Gastroesophageal sphincter (tissue), 4 donors: ENCODE data around the gene CLSTN3. TPM values are rescaled to one million over a fixed set of nuclear protein-coding genes. Genes with fewer than 3 reads are reported as not detected.

ENCODE experiments used
- ATAC-seq: fragments of 150-250 bp; one replicate; pipeline ENCODE4 v1.9.1; 2016; ENCODE audit warnings: mild to moderate bottlenecking, moderate library complexity
- H3K27ac ChIP-seq, 4 donors: fragments of 200-600 bp; sonication (generic) in 3 of 4; 1 replicate in 3 of 4; 2 replicates in 1 of 4; pipeline ENCODE4 v1.5.1; 2016 to 2019
- H3K27me3 ChIP-seq: fragments of 200-600 bp; sonication (generic); one replicate; pipeline ENCODE4 v1.5.1; 2019
- H3K36me3 ChIP-seq, 2 donors: fragments of 200-600 bp; sonication (generic); one replicate each; pipeline ENCODE4 v1.5.1; 2019; ENCODE audit warnings: control low read depth in 1 of 2
- H3K4me1 ChIP-seq, 3 donors: fragments of 200-600 bp; sonication (generic); 1 replicate in 2 of 3; 2 replicates in 1 of 3; pipeline ENCODE4 v1.5.1; 2016 to 2019; ENCODE audit warnings: control low read depth in 2 of 3
- H3K4me3 ChIP-seq, 2 donors: fragments of 200-600 bp; sonication (generic); one replicate each; pipeline ENCODE4 v1.5.1; 2019; ENCODE audit warnings: mild to moderate bottlenecking in 1 of 2, moderate library complexity in 1 of 2
- H3K9me3 ChIP-seq, 3 donors: fragments of 200-600 bp; sonication (generic); one replicate each; pipeline ENCODE4 v1.5.1; 2017 to 2019; ENCODE audit warnings: control low read depth in 2 of 3
- EP300 ChIP-seq: sonication (generic); formaldehyde crosslinking; IDR thresholded peaks from one replicate; pipeline ENCODE4 v1.6.1; 2017; ENCODE audit warnings: antibody characterized with exemption, mild to moderate bottlenecking
- POLR2A ChIP-seq, 2 donors: fragments of 450-650 bp; IDR thresholded peaks; one replicate each; pipeline ENCODE4 v1.6.1; 2017; ENCODE audit warnings: antibody characterized with exemption in 2 of 2, mild to moderate bottlenecking in 2 of 2, moderate library complexity in 1 of 2
- POLR2AphosphoS5 ChIP-seq: sonication (generic); formaldehyde crosslinking; IDR thresholded peaks from one replicate; pipeline ENCODE4 v1.6.1; 2017; ENCODE audit warnings: antibody characterized with exemption
- WGBS, 2 donors: methylation state at CpG; one replicate each; pipeline ENCODE4 v1.1.5; 2018; ENCODE audit warnings: low coverage in 1 of 2; 5-methylcytosine and 5-hydroxymethylcytosine counted together
- total RNA-seq, 4 donors: library from RNA; depleted of rRNA; stranded (reverse); fragments of >200 nt; gene quantifications; one replicate each; pipeline ENCODE4 v1.1.0, GENCODE V29; 2016
- TF ChIP-seq, protein P1 (sequence below), 4 experiments: fragments of 200-600 bp in 2 of 4; fragments of 450-650 bp in 2 of 4; sonication (generic) in 1 of 4; IDR thresholded peaks; one replicate each; pipeline ENCODE4 v1.5.1; 2017 to 2019; ENCODE audit warnings: antibody characterized with exemption in 4 of 4, mild to moderate bottlenecking in 2 of 4, moderate library complexity in 2 of 4

CLSTN3 gene
- total RNA-seq, 4 donors from 2014 or later: 13.9 to 34.3 (median 17.4) TPM

DNA sequence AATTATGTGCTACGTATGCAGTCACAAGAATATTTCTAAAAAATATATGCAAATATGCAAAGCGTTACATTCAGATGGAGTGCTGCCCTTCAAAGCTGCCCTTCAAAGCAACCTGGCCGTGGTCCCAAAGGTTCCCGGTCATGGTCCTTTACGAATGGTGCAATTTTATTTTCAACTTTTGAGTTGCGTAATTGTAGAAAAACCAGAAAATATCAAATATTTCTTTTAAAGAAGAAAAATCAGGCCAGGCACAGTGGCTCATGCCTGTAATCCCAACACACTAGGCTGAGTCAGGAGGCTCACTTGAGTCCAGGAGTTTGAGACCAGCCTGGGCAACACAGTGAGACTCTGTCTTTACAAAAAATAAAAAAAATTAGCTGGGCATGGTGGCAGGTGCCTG, 21.4 kb downstream of the CLSTN3 start:
- ATAC-seq: no peak
- no peaks in the 10 kb centered on the region for H3K4me1 ChIP-seq
- no peaks in the 10 kb centered on the region for H3K27me3 ChIP-seq
- H3K9me3 ChIP-seq: no peaks in the 10 kb centered on the region
- H3K4me3 ChIP-seq: no peak overlapping the region
- peaks cover 0 to 94% of the 10 kb centered on the region in 2 donors for H3K36me3 ChIP-seq
- 92 to 96% methylated on average over 6 of the region's 6 CpGs for WGBS, 2 donors
- no peak overlapping the region for H3K27ac ChIP-seq
- TF ChIP-seq POLR2AphosphoS5: no peak
- TF ChIP-seq, protein P1, sequence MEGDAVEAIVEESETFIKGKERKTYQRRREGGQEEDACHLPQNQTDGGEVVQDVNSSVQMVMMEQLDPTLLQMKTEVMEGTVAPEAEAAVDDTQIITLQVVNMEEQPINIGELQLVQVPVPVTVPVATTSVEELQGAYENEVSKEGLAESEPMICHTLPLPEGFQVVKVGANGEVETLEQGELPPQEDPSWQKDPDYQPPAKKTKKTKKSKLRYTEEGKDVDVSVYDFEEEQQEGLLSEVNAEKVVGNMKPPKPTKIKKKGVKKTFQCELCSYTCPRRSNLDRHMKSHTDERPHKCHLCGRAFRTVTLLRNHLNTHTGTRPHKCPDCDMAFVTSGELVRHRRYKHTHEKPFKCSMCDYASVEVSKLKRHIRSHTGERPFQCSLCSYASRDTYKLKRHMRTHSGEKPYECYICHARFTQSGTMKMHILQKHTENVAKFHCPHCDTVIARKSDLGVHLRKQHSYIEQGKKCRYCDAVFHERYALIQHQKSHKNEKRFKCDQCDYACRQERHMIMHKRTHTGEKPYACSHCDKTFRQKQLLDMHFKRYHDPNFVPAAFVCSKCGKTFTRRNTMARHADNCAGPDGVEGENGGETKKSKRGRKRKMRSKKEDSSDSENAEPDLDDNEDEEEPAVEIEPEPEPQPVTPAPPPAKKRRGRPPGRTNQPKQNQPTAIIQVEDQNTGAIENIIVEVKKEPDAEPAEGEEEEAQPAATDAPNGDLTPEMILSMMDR (IDR thresholded peaks at IDR 0.05): no peak
- no peak for TF ChIP-seq POLR2A (IDR thresholded peaks at IDR 0.05)

DNA sequence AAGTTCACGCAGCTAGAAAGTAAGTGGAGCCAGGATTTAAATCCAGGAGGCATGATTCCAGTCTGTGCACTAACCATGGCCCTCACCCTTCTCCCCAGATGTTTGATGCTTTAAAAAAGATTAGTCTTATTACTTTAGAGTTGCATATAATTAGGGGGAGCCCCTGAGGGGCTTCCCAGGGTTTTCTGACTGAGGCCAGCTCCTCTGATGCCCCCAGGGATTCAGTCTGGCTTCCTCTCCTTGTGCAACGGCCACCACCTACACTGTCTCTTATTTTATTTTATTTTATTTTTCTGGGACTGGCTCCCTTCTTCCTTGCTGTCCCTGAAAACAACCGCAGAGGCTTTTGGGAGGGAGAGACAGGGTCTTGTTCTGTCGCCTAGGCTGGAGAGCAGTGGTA, 22.6 kb downstream of the CLSTN3 start:
- Histone ChIP-seq H3K9me3 (no peaks in the 10 kb centered on the region), H3K27ac (no peak overlapping the region), H3K27me3 (no peaks in the 10 kb centered on the region), H3K4me1 (no peaks in the 10 kb centered on the region), H3K4me3 (no peak overlapping the region), H3K36me3 (peaks cover 0 to 99% of the 10 kb centered on the region in 2 donors)
- 67 to 77% methylated on average over 3 to 4 of the region's 4 CpGs for WGBS, 2 donors
- TF ChIP-seq EP300 (no peak), POLR2A (IDR thresholded peaks at IDR 0.05) (no peak), POLR2AphosphoS5 (no peak)
- TF ChIP-seq, protein P1 (IDR thresholded peaks at IDR 0.05): no peak
- ATAC-seq: no peak

DNA sequence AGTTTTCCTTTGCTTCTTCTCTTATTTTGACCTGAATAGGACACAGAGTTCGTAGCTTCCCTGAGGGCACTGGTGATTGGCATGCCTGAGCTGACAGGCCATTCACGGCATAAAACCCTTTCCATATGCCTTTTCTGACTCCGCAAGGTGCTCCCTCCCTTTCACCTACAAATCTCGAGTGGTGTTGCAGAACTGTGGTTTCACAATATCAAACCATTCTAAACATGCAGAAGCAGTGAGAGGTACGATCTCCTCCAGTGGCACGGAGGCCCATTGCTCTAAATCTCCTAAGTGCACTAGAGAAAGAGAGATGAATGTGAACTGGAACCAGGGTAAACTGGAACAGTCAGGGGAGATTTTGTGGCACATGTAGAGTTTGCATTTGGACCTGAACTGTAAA, 23.9 kb downstream of the CLSTN3 start:
- Histone ChIP-seq H3K36me3 (peaks cover 0 to 94% of the 10 kb centered on the region in 2 donors), H3K4me3 (no peak overlapping the region), H3K4me1 (no peaks in the 10 kb centered on the region), H3K27me3 (no peaks in the 10 kb centered on the region), H3K9me3 (no peaks in the 10 kb centered on the region), H3K27ac (no peak overlapping the region)
- WGBS, 2 donors: 69 to 80% methylated on average over 1 to 3 of the region's 6 CpGs
- TF ChIP-seq, protein P1 (IDR thresholded peaks at IDR 0.05): no peak
- TF ChIP-seq POLR2A (IDR thresholded peaks at IDR 0.05) (no peak), POLR2AphosphoS5 (no peak), EP300 (no peak)
- no peak for ATAC-seq

DNA sequence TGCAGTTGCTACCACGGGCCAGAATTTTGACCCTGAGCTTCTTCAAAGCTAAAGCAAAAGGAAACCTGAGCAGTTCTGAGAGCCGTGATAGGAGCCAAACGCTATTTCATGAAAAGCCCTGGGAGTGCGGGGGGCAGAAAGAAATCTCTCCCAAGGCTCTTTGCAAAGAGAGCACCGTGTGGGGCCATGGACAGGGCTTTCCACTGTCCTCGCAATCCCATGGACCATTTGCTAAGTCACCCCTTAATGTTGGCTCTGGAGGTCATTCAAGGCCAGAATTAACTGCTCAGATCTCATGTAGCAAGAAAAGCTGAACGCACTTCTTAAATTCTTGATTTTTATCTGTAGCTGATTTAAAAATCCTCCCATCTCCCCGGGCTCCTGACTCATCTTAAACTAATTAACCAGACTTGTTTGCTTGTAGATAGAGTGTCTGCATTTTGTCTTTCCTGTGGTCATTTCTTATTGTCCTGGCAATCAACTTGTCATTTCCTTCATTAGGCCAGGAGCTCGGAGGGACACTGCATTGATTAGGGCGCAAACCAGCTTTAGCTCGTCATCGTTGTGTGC, 24.8 kb downstream of the CLSTN3 start:
- Histone ChIP-seq H3K4me3 (no peak overlapping the region), H3K27ac (no peak overlapping the region), H3K4me1 (no peaks in the 10 kb centered on the region), H3K36me3 (peaks cover 0 to 84% of the 10 kb centered on the region in 2 donors), H3K9me3 (no peaks in the 10 kb centered on the region), H3K27me3 (no peaks in the 10 kb centered on the region)
- no peak for TF ChIP-seq POLR2A (IDR thresholded peaks at IDR 0.05)
- no peak for ATAC-seq
- 79 to 94% methylated on average over 8 to 9 of the region's 12 CpGs for WGBS, 2 donors

DNA sequence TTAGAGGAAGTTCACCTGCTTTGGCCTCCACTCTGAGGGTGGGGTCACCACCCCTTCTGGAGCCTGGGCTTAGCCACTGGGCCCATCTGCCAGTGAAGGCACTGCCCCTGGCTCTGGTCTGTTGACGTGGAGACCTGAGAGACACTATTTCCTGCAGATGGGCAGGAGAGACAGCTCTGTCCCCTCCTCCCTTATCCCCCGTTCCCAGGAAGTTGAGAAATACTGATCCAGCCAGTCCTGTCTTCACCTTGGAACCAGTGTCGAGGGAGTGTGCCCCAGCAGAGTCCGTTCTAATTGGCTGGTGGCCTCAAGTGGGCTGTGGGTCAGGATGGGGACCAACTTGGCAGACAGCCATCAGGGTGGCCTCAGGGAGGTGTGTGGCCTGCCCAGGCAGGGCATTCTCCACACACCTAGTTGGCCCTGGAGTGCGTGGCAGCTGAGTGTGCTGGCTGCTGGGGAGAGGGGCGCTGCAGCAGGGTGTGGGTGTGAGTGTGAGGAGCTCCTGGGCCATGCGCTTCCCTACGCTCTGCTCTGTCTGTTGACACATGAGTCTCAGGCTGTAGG, 25.4 kb downstream of the CLSTN3 start:
- no peaks in the 10 kb centered on the region for H3K9me3 ChIP-seq
- 100% methylated on average over 1 of the region's 8 CpGs; no CpG with 5 or more reads in 1 of the 2 donors for WGBS, 2 donors
- H3K27ac ChIP-seq: no peak overlapping the region
- H3K4me1 ChIP-seq: no peaks in the 10 kb centered on the region
- H3K36me3 ChIP-seq: peaks cover 0 to 79% of the 10 kb centered on the region in 2 donors
- H3K4me3 ChIP-seq: no peak overlapping the region
- TF ChIP-seq, protein P1 (IDR thresholded peaks at IDR 0.05): no peak
- TF ChIP-seq EP300 (no peak), POLR2A (IDR thresholded peaks at IDR 0.05) (no peak), POLR2AphosphoS5 (no peak)
- H3K27me3 ChIP-seq: no peaks in the 10 kb centered on the region
- no peak for ATAC-seq
